Mucosa of descending colon (tissue), 3 donors: Measurements from ENCODE around the gene MTCL3.

Experiments
- ATAC-seq: fragments of 200-7000 bp; cut with Tn5 transposase; one replicate; pipeline ENCODE4 v1.9.1; 2020; ENCODE audit warnings: mild to moderate bottlenecking, moderate library complexity
- DNase-seq, 3 donors: peaks; one replicate each; pipeline ENCODE4 v3.0.0-alpha.2; 2020
- H3K36me3 ChIP-seq: fragments of 200-600 bp; one replicate; pipeline ENCODE4 v1.8.0; 2021; ENCODE audit warnings: low read depth, mild to moderate bottlenecking
- H3K4me1 ChIP-seq: fragments of 200-600 bp; one replicate; pipeline ENCODE4 v1.8.0; 2021; ENCODE audit warnings: low read depth, mild to moderate bottlenecking
- H3K4me3 ChIP-seq: fragments of 200-600 bp; one replicate; pipeline ENCODE4 v1.8.0; 2021; ENCODE audit warnings: mild to moderate bottlenecking
- H3K9me3 ChIP-seq: fragments of 200-600 bp; one replicate; pipeline ENCODE4 v1.8.0; 2021; ENCODE audit warnings: mild to moderate bottlenecking
- intact Hi-C, 2 donors: fragments of 100-400 bp; cut with DNase I in 1 of 2; cut with micrococcal nuclease in 1 of 2; formaldehyde crosslinking; loops; one replicate each; pipeline versions ENCODE4 v1.11.0 to v1.11.1; 2022; cut with DNase I, micrococcal nuclease
- TF ChIP-seq, protein P1 (sequence below): fragments of 200-600 bp; IDR thresholded peaks from one replicate; pipeline ENCODE4 v1.8.0; 2022; ENCODE audit warnings: antibody characterized with exemption, mild to moderate bottlenecking
- donor health status: DM: no; HTN: no; CAD: no; lungs with moderate emphysema.
- donor health status: DM: no; HTN: no; CAD: no.
- donor health status: DM: no; HTN: yes; CAD: no.

MTCL3 gene

DNA sequence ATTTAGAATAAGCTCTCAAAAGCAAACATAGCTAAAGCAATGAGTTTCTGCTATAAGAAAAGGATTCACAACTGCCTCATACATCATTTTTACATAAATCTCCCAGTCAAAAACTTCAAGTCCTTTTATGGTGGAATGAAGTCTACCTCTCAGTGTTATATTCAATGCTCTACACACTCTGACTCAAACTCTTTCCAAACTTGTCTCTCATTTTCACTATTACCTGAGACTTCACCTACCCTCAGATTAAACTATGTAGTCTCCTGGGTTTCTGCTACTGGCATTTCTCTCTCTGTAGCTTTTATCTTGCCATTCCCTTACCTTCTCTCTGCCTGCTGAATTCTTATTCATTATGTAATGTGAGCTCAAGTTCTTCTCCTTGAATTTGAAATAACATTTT, 71.4 kb downstream of the MTCL3 start:
- Histone ChIP-seq H3K36me3 (no peaks in the 10 kb centered on the region), H3K9me3 (no peaks in the 10 kb centered on the region), H3K4me3 (no peak overlapping the region), H3K4me1 (no peaks in the 10 kb centered on the region)
- ATAC-seq, result no peak
- DNase-seq, result no peak
- TF ChIP-seq, protein P1, sequence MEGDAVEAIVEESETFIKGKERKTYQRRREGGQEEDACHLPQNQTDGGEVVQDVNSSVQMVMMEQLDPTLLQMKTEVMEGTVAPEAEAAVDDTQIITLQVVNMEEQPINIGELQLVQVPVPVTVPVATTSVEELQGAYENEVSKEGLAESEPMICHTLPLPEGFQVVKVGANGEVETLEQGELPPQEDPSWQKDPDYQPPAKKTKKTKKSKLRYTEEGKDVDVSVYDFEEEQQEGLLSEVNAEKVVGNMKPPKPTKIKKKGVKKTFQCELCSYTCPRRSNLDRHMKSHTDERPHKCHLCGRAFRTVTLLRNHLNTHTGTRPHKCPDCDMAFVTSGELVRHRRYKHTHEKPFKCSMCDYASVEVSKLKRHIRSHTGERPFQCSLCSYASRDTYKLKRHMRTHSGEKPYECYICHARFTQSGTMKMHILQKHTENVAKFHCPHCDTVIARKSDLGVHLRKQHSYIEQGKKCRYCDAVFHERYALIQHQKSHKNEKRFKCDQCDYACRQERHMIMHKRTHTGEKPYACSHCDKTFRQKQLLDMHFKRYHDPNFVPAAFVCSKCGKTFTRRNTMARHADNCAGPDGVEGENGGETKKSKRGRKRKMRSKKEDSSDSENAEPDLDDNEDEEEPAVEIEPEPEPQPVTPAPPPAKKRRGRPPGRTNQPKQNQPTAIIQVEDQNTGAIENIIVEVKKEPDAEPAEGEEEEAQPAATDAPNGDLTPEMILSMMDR, result no peak
- intact Hi-C loops, result no loop called here

DNA sequence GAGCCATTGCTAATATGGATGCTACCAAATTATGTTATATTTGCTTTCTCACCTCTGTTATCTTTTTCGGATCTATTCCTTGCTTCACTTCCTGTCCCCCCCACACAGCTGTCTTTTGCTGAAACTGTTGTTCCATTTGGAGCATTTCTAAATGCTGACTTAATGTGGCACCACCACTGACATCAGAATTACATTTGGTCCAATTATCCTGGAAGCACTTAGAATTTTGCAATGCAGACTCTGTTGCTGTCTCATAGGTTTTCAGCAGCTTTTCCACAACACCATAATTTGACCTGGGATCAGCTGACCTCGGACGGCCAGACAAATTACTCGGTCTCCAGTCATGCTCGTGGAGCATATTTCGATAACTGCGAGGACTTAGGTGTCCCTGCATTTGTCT, 72.8 kb downstream of the MTCL3 start:
- no peaks in the 10 kb centered on the region for H3K4me1 ChIP-seq
- no peak for DNase-seq
- intact Hi-C loops, result no loop called here
- TF ChIP-seq, protein P1, result no peak
- H3K4me3 ChIP-seq, result no peak overlapping the region
- ATAC-seq, result no peak
- no peaks in the 10 kb centered on the region for H3K36me3 ChIP-seq
- no peaks in the 10 kb centered on the region for H3K9me3 ChIP-seq

DNA sequence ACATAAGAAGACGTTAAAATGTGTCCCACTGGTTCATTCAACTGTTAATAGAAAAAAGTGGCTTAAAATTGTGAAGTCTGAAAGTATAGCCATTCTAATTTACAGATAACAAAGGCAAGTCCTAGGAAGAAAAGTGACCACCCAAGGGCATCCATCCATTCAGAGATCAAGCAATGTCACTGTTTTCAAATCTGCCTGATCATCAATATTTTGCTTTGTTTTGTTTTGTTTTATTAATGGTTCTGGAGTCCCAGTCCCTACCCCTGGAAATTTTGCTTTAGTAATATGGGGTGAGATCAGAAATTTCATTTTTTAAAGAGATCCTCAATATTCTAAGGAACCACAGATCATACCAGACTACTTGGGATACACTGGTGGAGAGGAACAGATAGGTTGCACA, 77.3 kb downstream of the MTCL3 start:
- intact Hi-C loops, result no loop called here
- no peak for ATAC-seq
- H3K9me3 ChIP-seq, result no peaks in the 10 kb centered on the region

DNA sequence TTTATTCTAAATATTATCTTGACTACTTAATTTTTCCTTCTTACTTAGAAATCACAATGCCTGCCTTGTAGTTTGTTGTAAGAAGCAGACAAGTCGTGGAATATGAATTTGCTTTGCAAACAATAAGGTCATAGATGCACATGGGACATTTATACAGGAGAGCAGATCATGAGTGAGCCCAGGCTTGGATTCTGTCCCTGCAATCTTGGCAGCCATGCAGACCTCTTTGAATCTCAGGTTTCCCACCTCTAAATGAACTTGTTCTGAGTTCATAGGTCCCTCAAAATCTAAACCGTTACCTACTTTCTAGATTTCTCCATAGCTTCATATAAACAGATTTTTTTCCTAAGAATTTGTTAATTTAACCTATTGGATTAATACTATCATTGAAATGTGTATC, 79.4 kb downstream of the MTCL3 start:
- TF ChIP-seq, protein P1, result no peak
- DNase-seq, result no peak
- no peak overlapping the region for H3K4me3 ChIP-seq
- H3K9me3 ChIP-seq, result no peaks in the 10 kb centered on the region
- no peaks in the 10 kb centered on the region for H3K36me3 ChIP-seq
- no peaks in the 10 kb centered on the region for H3K4me1 ChIP-seq
- intact Hi-C loops, result no loop called here
- ATAC-seq, result no peak

More for the DNA sequence above, 77.3 kb downstream of the MTCL3 start:
- Histone ChIP-seq H3K4me1 (no peaks in the 10 kb centered on the region), H3K4me3 (no peak overlapping the region), H3K36me3 (no peaks in the 10 kb centered on the region)
- TF ChIP-seq, protein P1, result no peak
- no peak for DNase-seq

DNA sequence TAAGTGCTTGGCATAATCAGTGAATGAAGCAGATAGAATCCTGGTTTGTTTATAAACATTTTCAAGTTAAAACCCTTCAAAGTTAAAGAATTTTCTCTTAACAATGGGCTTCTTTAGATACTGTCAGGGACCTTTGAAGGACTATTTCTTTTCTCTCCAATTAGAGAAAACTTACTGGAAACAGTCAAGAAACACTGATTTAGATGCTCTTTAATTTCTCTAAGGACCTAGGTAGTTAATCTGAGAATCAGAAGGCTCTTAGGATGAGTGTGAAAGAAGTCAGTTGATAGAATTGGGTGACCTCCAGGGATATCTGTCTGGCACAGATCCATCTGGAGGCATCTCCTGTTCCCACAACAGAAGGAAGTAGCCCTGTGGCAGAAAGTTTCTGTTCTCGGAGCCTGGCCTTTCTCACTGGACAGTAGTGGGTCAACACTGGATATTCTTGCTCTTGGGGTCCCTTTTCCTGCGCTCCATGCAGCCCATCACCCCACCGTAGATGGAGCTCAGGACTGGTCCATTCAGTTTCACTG, 82.5 kb downstream of the MTCL3 start:
- no peaks in the 10 kb centered on the region for H3K36me3 ChIP-seq
- no peak for DNase-seq
- ATAC-seq, result no peak
- TF ChIP-seq, protein P1, result no peak
- H3K4me3 ChIP-seq, result no peak overlapping the region
- intact Hi-C loops, result no loop called here
- no peaks in the 10 kb centered on the region for H3K9me3 ChIP-seq
- no peaks in the 10 kb centered on the region for H3K4me1 ChIP-seq

DNA sequence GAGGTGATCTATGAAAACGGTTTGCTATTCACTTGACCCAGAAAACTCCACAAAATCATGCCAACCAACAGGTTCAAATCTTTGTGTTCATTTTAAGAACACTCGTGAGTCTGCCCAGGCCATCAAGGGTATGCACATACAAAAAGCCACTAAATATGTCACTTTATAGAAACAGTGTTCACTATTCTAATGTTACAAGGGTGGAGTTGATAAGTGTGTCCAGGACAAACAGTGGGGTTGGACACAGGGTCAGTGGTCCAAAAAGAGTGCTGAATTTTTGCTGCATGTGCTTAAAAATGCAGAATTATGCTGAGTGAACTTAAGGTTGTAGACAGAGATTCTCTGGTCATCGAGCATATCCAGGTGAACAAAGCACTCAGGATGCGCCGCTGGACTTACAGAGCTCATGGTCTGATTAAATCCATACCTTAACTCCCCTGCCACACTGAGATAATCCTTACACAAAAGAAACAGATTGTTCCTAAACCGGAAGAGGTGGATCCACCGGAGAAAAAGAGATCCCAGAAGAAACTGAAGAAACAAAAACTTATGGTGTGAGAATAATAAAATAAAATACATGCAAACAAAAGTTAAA, 83.4 kb downstream of the MTCL3 start:
- ATAC-seq (no peak), DNase-seq (no peak)
- intact Hi-C loops, result no loop called here
- no peaks in the 10 kb centered on the region for H3K9me3 ChIP-seq
- H3K36me3 ChIP-seq, result no peaks in the 10 kb centered on the region
- no peaks in the 10 kb centered on the region for H3K4me1 ChIP-seq
- H3K4me3 ChIP-seq, result no peak overlapping the region
- TF ChIP-seq, protein P1, result no peak
